HEK293T (cell line): ENCODE results near the gene SLC51A.

ENCODE experiments used
- CTCF ChIA-PET: fragments of 350-600 bp; formaldehyde crosslinking; extraction: SDS; loops from one replicate; lab custom pipeline; 2021; ENCODE audit warnings: antibody characterized with exemption, inconsistent platforms; lab: Yijun Ruan, JAX
- POLR2A ChIA-PET: fragments of 350-600 bp; formaldehyde crosslinking; extraction: SDS; loops from one replicate; lab custom pipeline; 2020; ENCODE audit warnings: antibody characterized with exemption, inconsistent platforms; lab: Yijun Ruan, JAX
- DNase-seq: peaks from one replicate; pipeline ENCODE4 v3.0.0; 2012; ENCODE audit warnings: mixed read lengths; ENCODE audit errors: extremely low spot score
- ARNT ChIP-seq: fragments of 450-650 bp; IDR thresholded peaks from 2 replicates; pipeline ENCODE4 v1.6.1; 2017; ENCODE audit warnings: mild to moderate bottlenecking
- BHLHE40 ChIP-seq: fragments of 450-650 bp; IDR thresholded peaks from 2 replicates; pipeline ENCODE4 v1.6.1; 2016; ENCODE audit warnings: mild to moderate bottlenecking, moderate library complexity, borderline replicate concordance
- CTBP1 ChIP-seq: fragments of 450-650 bp; IDR thresholded peaks from 2 replicates; pipeline ENCODE4 v1.6.1; 2016; ENCODE audit warnings: borderline replicate concordance
- ELF4 ChIP-seq: fragments of 450-650 bp; IDR thresholded peaks from 2 replicates; pipeline ENCODE4 v1.6.1; 2017; ENCODE audit warnings: antibody characterized with exemption
- FOXA1 ChIP-seq: fragments of 450-650 bp; IDR thresholded peaks from 2 replicates; pipeline ENCODE4 v1.6.1; 2016; ENCODE audit warnings: mild to moderate bottlenecking
- FOXK2 ChIP-seq: fragments of 450-650 bp; IDR thresholded peaks from 2 replicates; pipeline ENCODE4 v1.6.1; 2016; ENCODE audit warnings: mild to moderate bottlenecking
- FOXM1 ChIP-seq: fragments of 450-650 bp; IDR thresholded peaks from 2 replicates; pipeline ENCODE4 v1.6.1; 2017; ENCODE audit warnings: mild to moderate bottlenecking, borderline replicate concordance
- HDGF ChIP-seq: fragments of 450-650 bp; IDR thresholded peaks from 2 replicates; pipeline ENCODE4 v1.6.1; 2017; ENCODE audit warnings: antibody characterized with exemption, borderline replicate concordance
- L3MBTL2 ChIP-seq: fragments of 450-650 bp; conservative IDR thresholded peaks from 2 replicates; pipeline ENCODE4 v1.6.1; 2016; ENCODE audit warnings: mild to moderate bottlenecking
- LEF1 ChIP-seq: fragments of 450-650 bp; IDR thresholded peaks from 2 replicates; pipeline ENCODE4 v1.6.1; 2017; ENCODE audit warnings: mild to moderate bottlenecking, borderline replicate concordance
- NFRKB ChIP-seq: fragments of 450-650 bp; IDR thresholded peaks from 2 replicates; pipeline ENCODE4 v1.6.1; 2016; ENCODE audit warnings: mild to moderate bottlenecking, moderate library complexity
- SP1 ChIP-seq: fragments of 450-650 bp; IDR thresholded peaks from 2 replicates; pipeline ENCODE4 v1.6.1; 2017
- SUZ12 ChIP-seq: fragments of 450-650 bp; IDR thresholded peaks from 2 replicates; pipeline ENCODE4 v1.6.1; 2016; ENCODE audit warnings: mild to moderate bottlenecking
- TARDBP ChIP-seq: fragments of 450-650 bp; IDR thresholded peaks from 2 replicates; pipeline ENCODE4 v1.6.1; 2016
- ZNF384 ChIP-seq: fragments of 450-650 bp; IDR thresholded peaks from 2 replicates; pipeline ENCODE4 v1.6.1; 2016
- TF ChIP-seq, protein P1 (sequence below): fragments of 450-650 bp; IDR thresholded peaks from 2 replicates; pipeline ENCODE4 v1.6.1; 2016

SLC51A gene

DNA sequence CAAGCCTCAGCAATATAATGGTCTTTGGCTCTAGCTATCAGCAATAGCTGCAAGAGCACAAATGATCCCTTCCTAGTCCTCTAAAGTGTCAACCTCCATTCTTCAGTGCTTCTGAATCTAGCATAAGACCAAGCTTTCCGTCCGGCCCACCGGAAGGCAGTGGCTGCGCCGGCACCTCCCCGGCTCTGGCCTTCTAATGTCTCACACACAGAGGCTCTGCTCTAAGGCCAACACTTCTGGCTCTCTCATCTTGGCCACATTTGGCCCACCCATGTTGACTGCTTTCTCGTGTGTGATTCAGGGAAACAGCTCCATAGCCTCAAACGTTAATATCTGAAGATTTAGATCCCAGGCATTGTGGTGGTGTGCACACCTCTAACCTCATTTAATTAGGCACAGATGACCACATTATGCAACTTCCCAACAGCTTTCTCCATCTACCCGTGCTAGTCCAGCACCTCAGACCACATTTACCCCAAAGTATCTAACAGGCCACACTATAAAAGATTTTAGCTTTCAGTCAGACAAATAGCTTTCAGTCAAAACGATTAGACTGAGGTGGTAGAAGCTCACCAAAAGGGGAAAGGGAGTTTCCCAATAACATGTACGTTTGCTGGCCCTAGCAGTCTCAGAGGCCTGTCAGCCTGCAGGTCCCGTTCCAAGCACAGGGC lies 19.3 kb downstream of the SLC51A start:
- no peak for TF ChIP-seq FOXA1
- no peak for TF ChIP-seq TARDBP
- TF ChIP-seq, protein P1, sequence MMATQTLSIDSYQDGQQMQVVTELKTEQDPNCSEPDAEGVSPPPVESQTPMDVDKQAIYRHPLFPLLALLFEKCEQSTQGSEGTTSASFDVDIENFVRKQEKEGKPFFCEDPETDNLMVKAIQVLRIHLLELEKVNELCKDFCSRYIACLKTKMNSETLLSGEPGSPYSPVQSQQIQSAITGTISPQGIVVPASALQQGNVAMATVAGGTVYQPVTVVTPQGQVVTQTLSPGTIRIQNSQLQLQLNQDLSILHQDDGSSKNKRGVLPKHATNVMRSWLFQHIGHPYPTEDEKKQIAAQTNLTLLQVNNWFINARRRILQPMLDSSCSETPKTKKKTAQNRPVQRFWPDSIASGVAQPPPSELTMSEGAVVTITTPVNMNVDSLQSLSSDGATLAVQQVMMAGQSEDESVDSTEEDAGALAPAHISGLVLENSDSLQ, result no peak
- TF ChIP-seq ELF4, result no peak
- TF ChIP-seq HDGF, result no peak
- no peak for TF ChIP-seq FOXK2
- no peak for TF ChIP-seq SP1
- no peak for TF ChIP-seq L3MBTL2
- TF ChIP-seq CTBP1, result no peak
- TF ChIP-seq FOXM1, result no peak
- TF ChIP-seq ARNT, result no peak
- TF ChIP-seq NFRKB, result no peak
- no peak for TF ChIP-seq BHLHE40
- no peak for TF ChIP-seq SUZ12
- no peak for TF ChIP-seq LEF1
- CTCF ChIA-PET, result no interaction called here
- DNase-seq, result no peak
- POLR2A ChIA-PET, result no interaction called here

DNA sequence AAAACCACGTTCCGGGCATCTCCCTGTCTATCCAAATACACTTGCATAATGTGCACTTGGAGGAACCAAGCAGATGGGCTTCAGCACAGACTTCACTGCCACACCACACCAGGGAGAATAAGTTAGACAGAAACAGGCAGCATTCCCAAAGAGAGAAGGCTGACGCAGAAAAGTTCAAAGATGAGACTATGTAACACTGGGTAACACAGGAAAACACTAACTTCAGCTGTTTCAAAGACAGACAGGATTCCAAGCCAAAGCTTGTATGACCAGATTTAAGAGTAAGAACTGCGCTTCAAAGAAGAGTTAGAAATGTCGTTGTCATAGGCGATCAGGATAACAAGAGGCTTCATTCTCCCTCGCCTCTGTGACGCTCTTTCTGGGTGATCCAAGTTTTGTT lies 19.9 kb downstream of the SLC51A start:
- CTCF ChIA-PET, result no interaction called here
- no peak for TF ChIP-seq ARNT
- TF ChIP-seq CTBP1, result no peak
- TF ChIP-seq L3MBTL2, result no peak
- TF ChIP-seq FOXM1, result no peak
- TF ChIP-seq NFRKB, result no peak
- TF ChIP-seq, protein P1, result no peak
- no peak for TF ChIP-seq LEF1
- no peak for TF ChIP-seq ELF4
- TF ChIP-seq ZNF384, result no peak
- TF ChIP-seq BHLHE40, result no peak
- TF ChIP-seq SUZ12, result no peak
- no peak for TF ChIP-seq HDGF

DNA sequence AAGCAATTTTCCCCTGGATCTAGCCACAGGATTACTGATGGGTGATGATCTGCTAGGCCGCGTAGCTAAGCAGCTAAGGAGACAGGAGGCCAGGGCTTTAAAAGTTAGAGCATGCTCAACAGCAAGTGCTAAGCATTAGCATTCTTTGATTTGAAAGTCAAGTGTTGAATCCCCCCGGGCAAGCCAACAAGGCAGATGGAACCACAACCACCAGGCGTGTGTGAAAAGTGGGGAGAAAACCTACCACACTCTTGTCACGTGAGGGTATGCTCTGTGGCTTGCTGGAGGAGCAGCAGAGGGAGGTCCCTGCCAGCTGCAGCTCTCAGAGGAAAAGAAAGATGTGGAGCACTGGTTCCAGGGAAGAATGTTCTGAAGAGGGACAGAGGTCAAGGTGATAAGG lies 20.9 kb downstream of the SLC51A start:
- TF ChIP-seq FOXM1 (no peak), SUZ12 (no peak), L3MBTL2 (no peak), ELF4 (no peak), FOXA1 (no peak), ARNT (no peak), TARDBP (no peak), LEF1 (no peak)
- DNase-seq, result no peak
- ChIA-PET CTCF (no interaction called here), POLR2A (no interaction called here)

More for the DNA sequence above, 19.9 kb downstream of the SLC51A start:
- POLR2A ChIA-PET, result no interaction called here
- no peak for DNase-seq

DNA sequence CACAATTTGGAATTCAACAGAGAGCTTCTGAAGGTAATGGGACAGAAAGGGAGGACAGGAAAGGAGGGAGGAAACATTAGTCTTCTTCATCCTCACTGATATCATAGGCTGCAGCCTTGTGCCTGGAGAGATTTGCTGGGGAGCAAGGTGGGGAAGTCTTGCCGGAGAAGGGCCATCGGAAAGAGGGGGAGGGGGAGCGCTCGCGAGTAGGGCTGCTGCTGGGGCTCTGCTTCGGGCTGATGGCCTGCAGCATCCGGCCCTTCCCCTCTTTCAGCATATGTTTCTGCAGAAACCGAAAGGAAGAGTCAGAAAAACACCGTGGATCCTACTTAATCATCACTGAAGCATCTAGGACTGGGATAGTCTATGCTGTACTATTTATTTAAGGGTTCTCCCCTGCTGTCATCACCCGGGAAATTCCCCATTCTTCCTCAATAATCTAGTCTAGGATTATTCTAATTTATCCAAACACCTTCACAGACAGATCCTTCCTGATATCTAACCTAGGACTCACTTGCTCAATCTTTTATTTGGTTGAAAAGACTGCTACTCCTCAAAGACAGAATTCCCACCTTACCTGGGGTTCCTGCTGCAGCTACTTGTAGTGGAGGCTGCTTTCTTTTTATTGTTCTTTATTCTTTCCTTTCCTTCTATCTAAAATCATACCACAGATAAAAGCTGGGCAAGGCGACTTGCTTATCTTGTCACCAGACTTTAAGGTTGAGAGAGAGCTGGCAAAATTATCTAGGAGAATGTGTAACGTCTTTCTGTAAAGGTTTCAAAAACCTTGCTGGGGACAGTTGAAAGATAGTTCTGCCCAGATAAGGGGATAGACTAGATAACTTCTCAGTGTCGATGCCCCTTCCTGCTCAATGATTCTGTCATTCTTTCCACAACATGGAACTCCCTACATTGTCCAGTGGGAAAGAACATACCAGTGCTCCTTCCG lies 22.6 kb downstream of the SLC51A start:
- no peak for DNase-seq
- ChIA-PET CTCF (no interaction called here), POLR2A (no interaction called here)
- no peak for TF ChIP-seq SP1
- no peak for TF ChIP-seq ZNF384
- no peak for TF ChIP-seq FOXK2
- no peak for TF ChIP-seq BHLHE40
- no peak for TF ChIP-seq ELF4
- no peak for TF ChIP-seq TARDBP
- TF ChIP-seq, protein P1, result no peak
- no peak for TF ChIP-seq FOXM1
- TF ChIP-seq SUZ12, result no peak
- TF ChIP-seq LEF1, result no peak
- TF ChIP-seq L3MBTL2, result no peak
- TF ChIP-seq ARNT, result no peak
- no peak for TF ChIP-seq NFRKB
- no peak for TF ChIP-seq CTBP1
- no peak for TF ChIP-seq FOXA1
- no peak for TF ChIP-seq HDGF

DNA sequence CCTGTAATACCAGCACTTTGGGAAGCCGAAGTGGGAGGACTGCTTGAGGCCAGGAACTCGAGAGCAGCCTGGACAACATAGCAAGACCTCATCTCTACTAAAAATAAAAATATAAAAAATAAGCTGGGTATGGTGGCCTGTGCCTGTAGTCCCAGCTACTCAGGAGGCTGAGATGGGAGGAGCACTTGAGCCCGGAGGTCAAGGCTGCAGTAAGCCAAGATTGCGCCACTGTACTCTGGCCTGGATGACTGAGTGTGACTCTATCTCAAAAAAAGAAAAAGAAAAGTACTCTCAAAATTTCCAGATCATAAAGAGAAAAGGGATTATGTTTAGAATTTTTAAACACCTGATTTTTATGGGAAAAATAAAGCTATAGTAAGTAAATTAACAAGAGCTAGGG lies 24.1 kb downstream of the SLC51A start:
- no peak for TF ChIP-seq FOXA1
- TF ChIP-seq ELF4, result no peak
- TF ChIP-seq, protein P1, result no peak
- no peak for TF ChIP-seq SP1
- no peak for TF ChIP-seq CTBP1
- no peak for TF ChIP-seq BHLHE40
- no peak for TF ChIP-seq TARDBP
- TF ChIP-seq LEF1, result no peak
- TF ChIP-seq SUZ12, result no peak
- POLR2A ChIA-PET, result no interaction called here
- no peak for DNase-seq
- CTCF ChIA-PET, result interaction anchor here (1.2 kb wide), 1 partner anchor 13 kb away, joined by 5 read pairs; no protein-coding TSS in a partner anchor
